ENCODE data around the gene RAB26.

RAB26 gene

GRCh38 chr16:2159175-2159838, 10.9 kb downstream of the RAB26 start:
- DNase-seq (ENCODE audit: low read depth, low spot score): no peak

- DNase-seq (ENCODE audit: low read depth, low spot score): no peak
These were observed 12.6 kb downstream of the RAB26 start for GRCh38 chr16:2160915-2161551.

- DNase-seq (ENCODE audit: low read depth, low spot score): no peak
These were observed 13.5 kb downstream of the RAB26 start for GRCh38 chr16:2161911-2162310.

GRCh38 chr16:2162676-2163118, 14.3 kb downstream of the RAB26 start:
- no peak for DNase-seq (ENCODE audit: low read depth, low spot score)

- no peak for DNase-seq (ENCODE audit: low read depth, low spot score)
These were observed 14.9 kb downstream of the RAB26 start for GRCh38 chr16:2163211-2163881.

GRCh38 chr16:2165861-2166260, 17.4 kb downstream of the RAB26 start:
- no peak for DNase-seq (ENCODE audit: low read depth, low spot score)

- DNase-seq (ENCODE audit: low read depth, low spot score): no peak
These were observed 18.0 kb downstream of the RAB26 start for GRCh38 chr16:2166263-2167067.

- no peak for DNase-seq (ENCODE audit: low read depth, low spot score)
These were observed 18.7 kb downstream of the RAB26 start for GRCh38 chr16:2167068-2167638.

GRCh38 chr16:2170080-2170479, 21.7 kb downstream of the RAB26 start:
- DNase-seq (ENCODE audit: low read depth, low spot score): no peak

GRCh38 chr16:2170587-2171435, 22.4 kb downstream of the RAB26 start:
- DNase-seq (ENCODE audit: low read depth, low spot score): no peak

- DNase-seq (ENCODE audit: low read depth, low spot score): no peak
These were observed 23.3 kb downstream of the RAB26 start for GRCh38 chr16:2171601-2172178.

GRCh38 chr16:2172688-2173335, 24.4 kb downstream of the RAB26 start:
- DNase-seq (ENCODE audit: low read depth, low spot score): no peak

GRCh38 chr16:2173366-2173765, 24.9 kb downstream of the RAB26 start:
- no peak for DNase-seq (ENCODE audit: low read depth, low spot score)

GRCh38 chr16:2173916-2174315, 25.5 kb downstream of the RAB26 start:
- no peak for DNase-seq (ENCODE audit: low read depth, low spot score)

- no peak for DNase-seq (ENCODE audit: low read depth, low spot score)
These were observed 26.1 kb downstream of the RAB26 start for GRCh38 chr16:2174396-2175131.

- DNase-seq (ENCODE audit: low read depth, low spot score): no peak
These were observed 27.0 kb downstream of the RAB26 start for GRCh38 chr16:2175454-2175853.

GRCh38 chr16:2176047-2176446, 27.6 kb downstream of the RAB26 start:
- no peak for DNase-seq (ENCODE audit: low read depth, low spot score)

- DNase-seq (ENCODE audit: low read depth, low spot score): no peak
These were observed 28.7 kb downstream of the RAB26 start for GRCh38 chr16:2177101-2177500.

GRCh38 chr16:2177561-2177960, 29.1 kb downstream of the RAB26 start:
- no peak for DNase-seq (ENCODE audit: low read depth, low spot score)

All from iPS DF 19.7 (cell line).